Memory B cell (primary cell): ENCODE data around the gene PRDM2.
A peak's percentile ranks its signal among the peaks of the same experiment; 100 is the strongest.
"Not testable (repeated sequence)": the region's sequence is repeated elsewhere in the genome, so short reads cannot be mapped to it uniquely, and the experiment has no call there.

Source experiments
- ATAC-seq: fragments of 150-1000 bp; cut with Tn5 transposase; 2 replicates; pipeline ENCODE4 v1.10.0; 2021; ENCODE audit warnings: low read depth, mild to moderate bottlenecking, moderate library complexity
- DNase-seq, 2 donors: peaks; one replicate each; pipeline ENCODE4 v3.0.0; 2022; ENCODE audit warnings: low spot score in 2 of 2
- H3K27ac Mint-ChIP-seq: one replicate; pipeline ENCODE4 v1.8.0; 2022; ENCODE audit warnings: mild to moderate bottlenecking, moderate library complexity, mixed read lengths
- H3K27me3 Mint-ChIP-seq: one replicate; pipeline ENCODE4 v1.8.0; 2022; ENCODE audit warnings: mixed read lengths
- H3K36me3 Mint-ChIP-seq: one replicate; pipeline ENCODE4 v1.8.0; 2022; ENCODE audit warnings: mild to moderate bottlenecking, mixed read lengths
- H3K4me1 Mint-ChIP-seq: one replicate; pipeline ENCODE4 v1.8.0; 2022; ENCODE audit warnings: mixed read lengths
- H3K4me3 Mint-ChIP-seq: one replicate; pipeline ENCODE4 v1.8.0; 2022; ENCODE audit warnings: mild to moderate bottlenecking, moderate library complexity, mixed read lengths
- H3K9me3 Mint-ChIP-seq: one replicate; pipeline ENCODE4 v1.8.0; 2022; ENCODE audit warnings: mixed read lengths

PRDM2 gene

GRCh38 chr1:13699936-13700520, at the start of gene PRDM2:
PRDM2 (plus strand) TSS chr1:13700188; CDS start chr1:13715606, 15,418 bp downstream.
- Mint-ChIP-seq H3K27me3 (no peaks in the 10 kb centered on the region), H3K27ac (peak within 1 kb of the TSS; percentile 100), H3K36me3 (peaks cover 10% of the 10 kb centered on the region), H3K4me1 (peaks cover 24% of the 10 kb centered on the region), H3K9me3 (peaks cover 2% of the 10 kb centered on the region), H3K4me3 (peak within 1 kb of the TSS; percentile 98)
- DNase-seq (peak; percentile 75 to 81), ATAC-seq (peak; percentile 31)

- Mint-ChIP-seq H3K27ac (no peak overlapping the region), H3K4me1 (no peaks in the 10 kb centered on the region), H3K27me3 (peaks cover 2% of the 10 kb centered on the region), H3K4me3 (no peak overlapping the region), H3K9me3 (peaks cover 1% of the 10 kb centered on the region), H3K36me3 (no peaks in the 10 kb centered on the region)
- no peak for DNase-seq
- ATAC-seq, result no peak
Measured at GRCh38 chr1:13651279-13651678, 48.7 kb upstream of the PRDM2 start.

GRCh38 chr1:13652238-13652637, 47.8 kb upstream of the PRDM2 start:
- Mint-ChIP-seq H3K27ac (no peak overlapping the region), H3K4me1 (no peaks in the 10 kb centered on the region), H3K4me3 (no peak overlapping the region), H3K36me3 (no peaks in the 10 kb centered on the region), H3K27me3 (peaks cover 2% of the 10 kb centered on the region), H3K9me3 (peaks cover 1% of the 10 kb centered on the region)
- DNase-seq (no peak), ATAC-seq (no peak)

- H3K9me3 Mint-ChIP-seq, result peaks cover 3% of the 10 kb centered on the region
- peaks cover 3% of the 10 kb centered on the region for H3K36me3 Mint-ChIP-seq
- peaks cover 11% of the 10 kb centered on the region for H3K4me1 Mint-ChIP-seq
- ATAC-seq, result no peak
- no peak overlapping the region for H3K4me3 Mint-ChIP-seq
- H3K27ac Mint-ChIP-seq, result no peak overlapping the region
- peaks cover 3% of the 10 kb centered on the region for H3K27me3 Mint-ChIP-seq
- DNase-seq, result no peak
Measured at GRCh38 chr1:13661539-13661938, 38.4 kb upstream of the PRDM2 start.

GRCh38 chr1:13662493-13662892, 37.5 kb upstream of the PRDM2 start:
- peaks cover 3% of the 10 kb centered on the region for H3K36me3 Mint-ChIP-seq
- H3K4me3 Mint-ChIP-seq, result no peak overlapping the region
- peaks cover 3% of the 10 kb centered on the region for H3K27me3 Mint-ChIP-seq
- peaks cover 12% of the 10 kb centered on the region for H3K4me1 Mint-ChIP-seq
- H3K9me3 Mint-ChIP-seq, result peaks cover 3% of the 10 kb centered on the region
- ATAC-seq (no peak), DNase-seq (no peak)
- H3K27ac Mint-ChIP-seq, result no peak overlapping the region

GRCh38 chr1:13663969-13664368, 36.0 kb upstream of the PRDM2 start:
- DNase-seq, result no peak
- H3K36me3 Mint-ChIP-seq, result peaks cover 3% of the 10 kb centered on the region
- no peak overlapping the region for H3K27ac Mint-ChIP-seq
- peaks cover 3% of the 10 kb centered on the region for H3K9me3 Mint-ChIP-seq
- peaks cover 3% of the 10 kb centered on the region for H3K27me3 Mint-ChIP-seq
- peaks cover 21% of the 10 kb centered on the region for H3K4me1 Mint-ChIP-seq
- no peak for ATAC-seq
- no peak overlapping the region for H3K4me3 Mint-ChIP-seq

GRCh38 chr1:13664451-13664850, 35.5 kb upstream of the PRDM2 start:
- no peak for DNase-seq
- Mint-ChIP-seq H3K4me3 (no peak overlapping the region), H3K36me3 (peaks cover under 1% of the 10 kb centered on the region), H3K27me3 (peaks cover under 1% of the 10 kb centered on the region), H3K4me1 (peaks cover 21% of the 10 kb centered on the region), H3K27ac (no peak overlapping the region), H3K9me3 (peaks cover under 1% of the 10 kb centered on the region)
- ATAC-seq, result no peak

GRCh38 chr1:13666317-13666716, 33.7 kb upstream of the PRDM2 start:
- DNase-seq (peak in 1 of 2 donors; percentile 10), ATAC-seq (no peak)
- H3K27ac Mint-ChIP-seq, result peak overlapping the region; percentile 95
- H3K9me3 Mint-ChIP-seq, result no peaks in the 10 kb centered on the region
- no peaks in the 10 kb centered on the region for H3K27me3 Mint-ChIP-seq
- peaks cover 23% of the 10 kb centered on the region for H3K4me1 Mint-ChIP-seq
- no peaks in the 10 kb centered on the region for H3K36me3 Mint-ChIP-seq
- H3K4me3 Mint-ChIP-seq, result peak overlapping the region; percentile 28

GRCh38 chr1:13667691-13668090, 32.3 kb upstream of the PRDM2 start:
- Mint-ChIP-seq H3K4me1 (peaks cover 23% of the 10 kb centered on the region), H3K9me3 (no peaks in the 10 kb centered on the region), H3K27me3 (no peaks in the 10 kb centered on the region), H3K4me3 (peak overlapping the region; percentile 68), H3K36me3 (no peaks in the 10 kb centered on the region), H3K27ac (peak overlapping the region; percentile 95)
- DNase-seq (peak in 1 of 2 donors; percentile 58), ATAC-seq (peak; percentile 84)

- H3K27ac Mint-ChIP-seq, result peak overlapping the region; percentile 12
- peak; percentile 56 for ATAC-seq
Measured at GRCh38 chr1:13674377-13674776, 25.6 kb upstream of the PRDM2 start.

GRCh38 chr1:13675151-13675651, 24.8 kb upstream of the PRDM2 start:
- Mint-ChIP-seq H3K36me3 (peaks cover 2% of the 10 kb centered on the region), H3K9me3 (peaks cover 2% of the 10 kb centered on the region), H3K27me3 (no peaks in the 10 kb centered on the region), H3K4me3 (no peak overlapping the region), H3K27ac (no peak overlapping the region), H3K4me1 (peaks cover 14% of the 10 kb centered on the region)
- DNase-seq, result no peak
- ATAC-seq, result no peak

More at GRCh38 chr1:13674377-13674776, 25.6 kb upstream of the PRDM2 start:
- Mint-ChIP-seq H3K4me1 (peaks cover 16% of the 10 kb centered on the region), H3K4me3 (no peak overlapping the region), H3K36me3 (peaks cover 2% of the 10 kb centered on the region), H3K27me3 (no peaks in the 10 kb centered on the region), H3K9me3 (no peaks in the 10 kb centered on the region)
- no peak for DNase-seq

GRCh38 chr1:13677896-13678295, 22.1 kb upstream of the PRDM2 start:
- H3K27ac Mint-ChIP-seq, result no peak overlapping the region
- no peak overlapping the region for H3K4me3 Mint-ChIP-seq
- H3K9me3 Mint-ChIP-seq, result peaks cover 2% of the 10 kb centered on the region
- peaks cover 19% of the 10 kb centered on the region for H3K4me1 Mint-ChIP-seq
- H3K27me3 Mint-ChIP-seq, result peaks cover 1% of the 10 kb centered on the region
- peaks cover 2% of the 10 kb centered on the region for H3K36me3 Mint-ChIP-seq
- DNase-seq (no peak), ATAC-seq (peak; percentile 56)

- DNase-seq, result no peak
- no peak for ATAC-seq
- peaks cover 2% of the 10 kb centered on the region for H3K9me3 Mint-ChIP-seq
- peaks cover 2% of the 10 kb centered on the region for H3K36me3 Mint-ChIP-seq
- H3K4me1 Mint-ChIP-seq, result peaks cover 14% of the 10 kb centered on the region
- H3K4me3 Mint-ChIP-seq, result no peak overlapping the region
- peaks cover 1% of the 10 kb centered on the region for H3K27me3 Mint-ChIP-seq
- no peak overlapping the region for H3K27ac Mint-ChIP-seq
Measured at GRCh38 chr1:13679651-13680050, 20.3 kb upstream of the PRDM2 start.

- not testable (repeated sequence) for H3K9me3 Mint-ChIP-seq, H3K4me3 Mint-ChIP-seq, ATAC-seq, H3K36me3 Mint-ChIP-seq, DNase-seq, H3K27ac Mint-ChIP-seq, H3K4me1 Mint-ChIP-seq, H3K27me3 Mint-ChIP-seq
Measured at GRCh38 chr1:13680609-13681008, 19.4 kb upstream of the PRDM2 start.

- Mint-ChIP-seq H3K27ac (peak overlapping the region; percentile 11), H3K4me1 (peaks cover 7% of the 10 kb centered on the region), H3K4me3 (no peak overlapping the region), H3K27me3 (peaks cover 1% of the 10 kb centered on the region), H3K9me3 (peaks cover 2% of the 10 kb centered on the region), H3K36me3 (peaks cover 2% of the 10 kb centered on the region)
- ATAC-seq (no peak), DNase-seq (no peak)
Measured at GRCh38 chr1:13681921-13682320, 18.1 kb upstream of the PRDM2 start.
